H7 (cell line): ENCODE results near the gene GRIK3. TPM values are rescaled to one million over a fixed set of nuclear protein-coding genes. Genes with fewer than 3 reads are reported as not detected.

Experiments used
- DNase-seq: peaks from one replicate; pipeline ENCODE4 v3.0.0; 2012
- H3K27me3 ChIP-seq: 2 replicates; pipeline ENCODE4 v1.6.0; 2011; ENCODE audit warnings: mild to moderate bottlenecking, low read length; ENCODE audit not compliant: control insufficient read depth, insufficient read depth
- H3K36me3 ChIP-seq: replicated peaks from 2 replicates; pipeline ENCODE4 v1.5.1; 2011; ENCODE audit warnings: low read length; ENCODE audit not compliant: control insufficient read depth, insufficient read depth
- H3K4me3 ChIP-seq: 2 replicates; pipeline ENCODE4 v1.5.1; 2011; ENCODE audit warnings: low read depth, mild to moderate bottlenecking, control low read depth, low read length, moderate library complexity; ENCODE audit not compliant: insufficient read depth
- total RNA-seq: library from RNA; depleted of rRNA; stranded (reverse); fragments of >200 nt; shearing (Covaris generic); gene quantifications from 2 replicates; pipeline ENCODE4 v1.2.3, GENCODE V29; 2014

The GRIK3 gene
- total RNA-seq, 1 experiment from 2014 or later = 8.2 TPM

GRCh38 chr1:36965275-36966159, 68.8 kb downstream of the GRIK3 start:
- DNase-seq = no peak
- Histone ChIP-seq H3K36me3 (no peaks in the 10 kb centered on the region), H3K4me3 (no peak overlapping the region), H3K27me3 (no peaks in the 10 kb centered on the region; the same call in 1 of the 2 replicates)

- DNase-seq = no peak
- H3K27me3 ChIP-seq = no peaks in the 10 kb centered on the region; the same call in 1 of the 2 replicates
- no peak overlapping the region for H3K4me3 ChIP-seq
- no peaks in the 10 kb centered on the region for H3K36me3 ChIP-seq
Measured at GRCh38 chr1:36964830-36965229, 69.5 kb downstream of the GRIK3 start.

DNA sequence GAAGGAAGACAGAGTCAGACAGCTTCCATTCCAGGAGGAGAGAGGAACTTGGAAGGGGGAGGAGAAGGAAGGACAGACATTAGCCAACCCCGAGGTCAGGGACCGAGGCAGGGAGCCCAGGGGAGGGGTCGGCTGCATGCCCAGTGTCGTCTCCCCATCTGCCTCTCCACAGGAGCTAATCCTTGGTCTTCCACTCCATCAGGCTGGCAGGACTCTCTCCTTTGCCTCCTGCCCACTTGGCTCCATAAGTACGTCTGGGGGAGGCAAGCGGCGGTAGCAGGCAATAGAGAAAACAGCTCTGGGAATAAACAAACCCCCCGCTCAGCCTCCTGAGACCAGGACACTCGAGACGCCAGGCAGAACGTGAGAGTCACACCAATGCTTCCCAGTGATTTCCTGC, 71.3 kb downstream of the GRIK3 start:
- DNase-seq = peak; percentile 39
- no peak overlapping the region for H3K4me3 ChIP-seq
- H3K36me3 ChIP-seq = no peaks in the 10 kb centered on the region
- no peaks in the 10 kb centered on the region; the same call in 1 of the 2 replicates for H3K27me3 ChIP-seq

- no peak overlapping the region for H3K4me3 ChIP-seq
- DNase-seq = peak; percentile 20
- H3K36me3 ChIP-seq = no peaks in the 10 kb centered on the region
- no peaks in the 10 kb centered on the region; the same call in 1 of the 2 replicates for H3K27me3 ChIP-seq
Measured at GRCh38 chr1:36961062-36961615, 73.2 kb downstream of the GRIK3 start.

- Histone ChIP-seq H3K4me3 (no peak overlapping the region), H3K36me3 (no peaks in the 10 kb centered on the region), H3K27me3 (no peaks in the 10 kb centered on the region)
- peak; percentile 28 for DNase-seq
Measured at GRCh38 chr1:36956570-36956969, 77.7 kb downstream of the GRIK3 start.

- DNase-seq = no peak
Measured at GRCh38 chr1:36955016-36955415, 79.3 kb downstream of the GRIK3 start.

DNA sequence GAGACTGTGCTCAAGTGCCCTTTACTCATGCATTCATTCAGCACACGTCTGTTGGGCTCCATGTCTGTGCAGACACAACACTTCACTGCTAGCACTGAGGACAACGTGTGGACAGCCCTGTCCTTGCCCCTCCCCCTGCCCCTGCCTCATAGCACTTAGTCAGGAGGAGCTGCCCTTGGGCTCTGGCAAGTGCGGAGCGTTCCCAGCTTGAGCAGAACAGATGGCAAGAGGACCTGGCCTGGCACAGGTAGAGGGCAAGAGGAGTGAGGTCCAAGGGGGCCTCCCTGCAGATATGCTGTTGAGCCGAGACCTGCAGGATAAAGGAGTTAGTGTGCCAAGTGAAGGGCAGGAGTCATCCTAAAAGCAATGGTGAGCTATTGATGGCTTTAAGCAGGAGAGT, 81.3 kb downstream of the GRIK3 start:
- H3K27me3 ChIP-seq = no peaks in the 10 kb centered on the region
- DNase-seq = peak; percentile 31
- H3K36me3 ChIP-seq = no peaks in the 10 kb centered on the region
- H3K4me3 ChIP-seq = no peak overlapping the region

More at GRCh38 chr1:36955016-36955415, 79.3 kb downstream of the GRIK3 start:
- Histone ChIP-seq H3K4me3 (no peak overlapping the region), H3K27me3 (no peaks in the 10 kb centered on the region), H3K36me3 (no peaks in the 10 kb centered on the region)

DNA sequence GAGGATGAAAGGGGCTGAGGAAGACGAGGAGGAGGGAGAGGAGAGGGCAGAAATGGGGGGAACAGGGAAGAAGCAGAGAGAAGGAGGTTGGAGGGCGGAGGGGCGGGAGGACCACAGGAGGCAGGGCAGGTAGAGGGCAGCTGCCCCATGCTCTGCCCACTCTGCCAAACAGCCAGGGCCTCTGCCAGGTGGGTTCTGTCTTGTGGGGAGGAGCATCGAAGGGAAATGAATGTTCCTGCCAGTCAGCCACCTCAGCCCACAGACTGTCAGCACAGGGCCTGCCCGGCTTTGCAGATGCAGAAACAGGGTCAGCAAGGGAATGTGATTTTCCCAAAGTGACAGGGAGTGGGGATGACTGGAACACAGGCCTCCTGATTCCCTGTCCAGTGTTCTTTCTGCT, 82.6 kb downstream of the GRIK3 start:
- no peaks in the 10 kb centered on the region for H3K27me3 ChIP-seq
- H3K36me3 ChIP-seq = no peaks in the 10 kb centered on the region
- H3K4me3 ChIP-seq = no peak overlapping the region
- DNase-seq = no peak

GRCh38 chr1:36951292-36951750, 83.0 kb downstream of the GRIK3 start:
- Histone ChIP-seq H3K4me3 (no peak overlapping the region), H3K27me3 (no peaks in the 10 kb centered on the region), H3K36me3 (no peaks in the 10 kb centered on the region)
- peak; percentile 38 for DNase-seq

DNA sequence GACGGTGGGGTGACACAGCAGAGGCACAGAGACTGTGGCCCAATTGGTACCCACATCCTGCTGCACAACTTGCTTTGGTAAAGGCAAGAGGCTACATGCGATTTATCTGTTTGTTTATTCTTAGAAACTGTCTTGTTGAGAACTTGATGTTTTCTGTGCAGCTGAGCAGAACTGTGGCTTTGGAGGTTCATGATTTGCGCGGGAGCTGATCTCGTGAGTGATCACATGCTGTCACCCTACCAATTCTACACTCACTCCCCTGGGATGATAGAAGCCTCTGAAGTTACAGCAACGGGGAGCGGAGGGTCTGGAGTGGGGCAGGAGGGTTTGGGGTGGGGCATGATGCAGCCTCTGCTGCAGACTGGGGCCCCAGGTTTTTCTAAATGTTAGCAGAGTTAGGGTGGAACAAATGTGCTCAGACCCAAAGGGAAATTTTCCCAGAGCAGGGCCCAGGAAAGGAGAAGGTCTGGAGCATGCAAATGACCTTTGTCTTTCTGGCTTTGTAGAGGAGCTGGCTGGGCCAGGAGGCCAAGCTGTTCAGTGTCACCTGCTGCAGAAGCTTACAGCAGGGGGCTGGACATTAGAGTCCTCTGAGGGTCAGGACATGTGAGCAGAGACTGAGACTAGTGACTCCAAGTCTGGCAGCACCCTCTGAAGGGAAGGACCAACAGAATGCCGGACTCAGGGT, 83.6 kb downstream of the GRIK3 start:
- Histone ChIP-seq H3K36me3 (no peaks in the 10 kb centered on the region), H3K4me3 (no peak overlapping the region), H3K27me3 (no peaks in the 10 kb centered on the region; the same call in 1 of the 2 replicates)
- DNase-seq = peak; percentile 27

- no peaks in the 10 kb centered on the region for H3K36me3 ChIP-seq
- H3K4me3 ChIP-seq = no peak overlapping the region
- H3K27me3 ChIP-seq = no peaks in the 10 kb centered on the region; the same call in 1 of the 2 replicates
- no peak for DNase-seq
Measured at GRCh38 chr1:36948606-36949005, 85.7 kb downstream of the GRIK3 start.

DNA sequence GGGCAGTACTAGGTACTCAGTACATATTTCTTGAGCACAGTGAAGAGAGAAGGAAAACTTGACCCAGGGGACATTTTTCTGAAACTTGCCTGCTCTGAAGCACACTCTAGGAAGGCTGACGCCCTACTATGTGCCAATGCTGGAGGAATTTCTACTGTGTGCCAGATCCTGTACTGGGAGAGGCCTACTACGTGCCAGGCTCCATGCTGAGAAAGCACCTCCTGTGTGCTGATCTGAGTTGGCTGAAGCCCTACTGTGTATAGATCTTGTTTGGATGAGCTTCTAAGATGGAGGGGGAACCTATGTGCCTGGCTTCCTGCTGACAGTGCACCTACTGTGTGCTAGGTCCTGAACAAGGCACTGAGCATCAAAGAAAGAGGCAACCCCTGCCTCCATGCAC, 86.2 kb downstream of the GRIK3 start:
- H3K27me3 ChIP-seq = no peaks in the 10 kb centered on the region; the same call in 1 of the 2 replicates
- DNase-seq = no peak
- H3K36me3 ChIP-seq = no peaks in the 10 kb centered on the region

GRCh38 chr1:36947384-36947783, 86.9 kb downstream of the GRIK3 start:
- Histone ChIP-seq H3K27me3 (no peaks in the 10 kb centered on the region; the same call in 1 of the 2 replicates), H3K36me3 (no peaks in the 10 kb centered on the region), H3K4me3 (no peak overlapping the region)
- DNase-seq = peak; percentile 81

More for the DNA sequence above, 86.2 kb downstream of the GRIK3 start:
- H3K4me3 ChIP-seq = no peak overlapping the region

DNA sequence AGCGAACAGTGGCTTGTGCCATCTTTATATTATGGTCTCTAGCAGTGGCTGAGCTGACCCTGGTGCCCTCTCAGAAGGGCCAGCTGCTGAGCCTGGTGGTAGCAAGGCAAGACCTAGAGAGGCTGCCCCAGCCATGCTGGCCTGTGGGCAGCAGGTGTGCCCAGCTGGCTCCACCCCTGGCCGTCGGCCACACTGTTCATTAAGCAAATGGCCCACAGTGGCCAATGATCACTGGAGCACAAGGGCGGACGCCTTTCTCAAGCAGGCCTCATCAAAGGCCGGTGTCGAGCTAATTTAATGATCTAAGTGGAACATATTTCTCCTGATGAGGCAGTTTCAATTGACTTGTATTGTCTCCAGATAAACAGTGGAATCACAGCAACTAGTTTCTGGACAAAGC, 89.4 kb downstream of the GRIK3 start:
- Histone ChIP-seq H3K27me3 (no peaks in the 10 kb centered on the region; the same call in 1 of the 2 replicates), H3K4me3 (no peak overlapping the region), H3K36me3 (no peaks in the 10 kb centered on the region)
- DNase-seq = peak; percentile 28
